NCI-H1048 (cell line): ENCODE results near the gene ZMYM1.
"Not testable (repeated sequence)": the region's sequence is repeated elsewhere in the genome, so short reads cannot be mapped to it uniquely, and the experiment has no call there.

Experiments used
- DNase-seq: peaks from one replicate; lab custom pipeline; 2025; lab: John Stamatoyannopoulos, UW

ZMYM1 gene

GRCh38 chr1:35076426-35076825 is 2.8 kb upstream of the ZMYM1 start:
- not testable (repeated sequence) for DNase-seq

GRCh38 chr1:35080171-35080854 is 1.1 kb downstream of the ZMYM1 start:
- no peak for DNase-seq

- DNase-seq, result no peak
These were observed 6.2 kb downstream of the ZMYM1 start for GRCh38 chr1:35085421-35085820.

GRCh38 chr1:35097224-35097623 is 18.0 kb downstream of the ZMYM1 start:
- DNase-seq, result no peak

- no peak for DNase-seq
These were observed 31.9 kb downstream of the ZMYM1 start for GRCh38 chr1:35111106-35111505.

GRCh38 chr1:35112668-35113067 is 33.5 kb downstream of the ZMYM1 start:
- DNase-seq, result no peak

- DNase-seq, result no peak
These were observed 36.5 kb downstream of the ZMYM1 start for GRCh38 chr1:35115459-35116383.

GRCh38 chr1:35120458-35121133 is 41.4 kb downstream of the ZMYM1 start:
- DNase-seq, result no peak

GRCh38 chr1:35122311-35122710 is 43.1 kb downstream of the ZMYM1 start:
- DNase-seq, result no peak

GRCh38 chr1:35126546-35126945 is 47.4 kb downstream of the ZMYM1 start:
- no peak for DNase-seq

GRCh38 chr1:35129080-35129479 is 49.9 kb downstream of the ZMYM1 start:
- DNase-seq, result no peak

- DNase-seq, result no peak
These were observed 57.6 kb downstream of the ZMYM1 start for GRCh38 chr1:35136780-35137179.

GRCh38 chr1:35137590-35137989 is 58.4 kb downstream of the ZMYM1 start:
- DNase-seq, result not testable (repeated sequence)

- not testable (repeated sequence) for DNase-seq
These were observed 63.1 kb downstream of the ZMYM1 start for GRCh38 chr1:35142294-35142693.

- DNase-seq, result not testable (repeated sequence)
These were observed 63.5 kb downstream of the ZMYM1 start for GRCh38 chr1:35142728-35143127.

GRCh38 chr1:35143737-35144508 is 64.7 kb downstream of the ZMYM1 start:
- DNase-seq, result no peak

GRCh38 chr1:35145892-35146549 is 66.8 kb downstream of the ZMYM1 start:
- not testable (repeated sequence) for DNase-seq

- no peak for DNase-seq
These were observed 72.0 kb downstream of the ZMYM1 start for GRCh38 chr1:35151220-35151619.

GRCh38 chr1:35164893-35165292 is 85.7 kb downstream of the ZMYM1 start:
- DNase-seq, result no peak
